NCI-H82 treated with DMSO at 0.1 percent for 48 hours (cell line): ENCODE results near the gene SPOCK3.

Experiments used
- DNase-seq: peaks from one replicate; lab custom pipeline; 2025; ENCODE audit not compliant: unreplicated experiment; lab: John Stamatoyannopoulos, UW

The SPOCK3 gene

GRCh38 chr4:166687828-166688227, 546.5 kb downstream of the SPOCK3 start:
- DNase-seq: no peak
